Keratinocyte (primary cell): ENCODE results near the gene LANCL1. TPM values are rescaled to one million over a fixed set of nuclear protein-coding genes. Genes with fewer than 3 reads are reported as not detected.

Experiments
- DNase-seq: peaks from one replicate; pipeline ENCODE4 v3.0.0-alpha.2; 2011; ENCODE audit warnings: low read depth, missing footprints, low spot score
- FAIRE-seq: peaks from 2 replicates; lab custom pipeline; 2011; peaks lifted over from hg19 to GRCh38; lab: Jason Lieb, UNC
- H2AFZ ChIP-seq: 2 replicates; pipeline ENCODE4 v1.6.0; 2012; ENCODE audit warnings: low read length, control low read depth, inconsistent platforms; ENCODE audit not compliant: control insufficient read depth
- H3K27ac ChIP-seq: 2 replicates; pipeline ENCODE4 v1.5.1; 2011; ENCODE audit warnings: low read length; ENCODE audit not compliant: control insufficient read depth, insufficient read depth
- H3K27me3 ChIP-seq: 3 replicates; pipeline ENCODE4 v1.6.0; 2011; ENCODE audit warnings: low read length; ENCODE audit not compliant: control insufficient read depth, insufficient read depth; ENCODE audit errors: extremely low read depth
- H3K36me3 ChIP-seq, 2 experiments: 2 replicates in 1 of 2; 3 replicates in 1 of 2; pipeline ENCODE4 v1.5.1; 2011; ENCODE audit warnings: low read length in 2 of 2, mild to moderate bottlenecking in 1 of 2; ENCODE audit not compliant: control insufficient read depth in 2 of 2, insufficient read depth in 2 of 2; ENCODE audit errors: extremely low read depth in 1 of 2
- H3K4me1 ChIP-seq: 3 replicates; pipeline ENCODE4 v1.5.1; 2011; ENCODE audit warnings: low read length; ENCODE audit not compliant: control insufficient read depth, insufficient read depth; ENCODE audit errors: extremely low read depth
- H3K4me2 ChIP-seq: 3 replicates; pipeline ENCODE4 v1.6.0; 2011; ENCODE audit warnings: low read depth, low read length; ENCODE audit not compliant: control insufficient read depth, insufficient read depth; ENCODE audit errors: extremely low read depth
- H3K4me3 ChIP-seq, 3 experiments: fragments of 200-600 bp in 1 of 3; sonication (generic) in 1 of 3; 2 replicates in 2 of 3; 3 replicates in 1 of 3; pipeline ENCODE4 v1.5.1; 2011 to 2016; ENCODE audit warnings: low read length in 3 of 3, mild to moderate bottlenecking in 3 of 3, control low read depth in 2 of 3, inconsistent platforms in 1 of 3, low read depth in 1 of 3, mixed read lengths in 1 of 3, mixed run types in 1 of 3, moderate library complexity in 1 of 3; ENCODE audit not compliant: control insufficient read depth in 2 of 3, insufficient read depth in 2 of 3; ENCODE audit errors: extremely low read depth in 1 of 3
- H3K79me2 ChIP-seq: 2 replicates; pipeline ENCODE4 v1.6.0; 2012; ENCODE audit warnings: low read length; ENCODE audit not compliant: control insufficient read depth, insufficient read depth
- H3K9ac ChIP-seq: 3 replicates; pipeline ENCODE4 v1.6.0; 2011; ENCODE audit warnings: low read length; ENCODE audit not compliant: control insufficient read depth, insufficient read depth; ENCODE audit errors: extremely low read depth
- H3K9me1 ChIP-seq: 3 replicates; pipeline ENCODE4 v1.6.0; 2011; ENCODE audit warnings: low read length; ENCODE audit not compliant: control insufficient read depth, insufficient read depth; ENCODE audit errors: extremely low read depth
- H3K9me3 ChIP-seq: 2 replicates; pipeline ENCODE4 v1.5.1; 2012; ENCODE audit warnings: low read depth, low read length; ENCODE audit not compliant: control insufficient read depth
- H4K20me1 ChIP-seq: 3 replicates; pipeline ENCODE4 v1.6.0; 2011; ENCODE audit warnings: low read length; ENCODE audit not compliant: control insufficient read depth, insufficient read depth; ENCODE audit errors: extremely low read depth
- CTCF ChIP-seq, 3 experiments: IDR thresholded peaks in 1 of 3; conservative IDR thresholded peaks in 1 of 3; optimal IDR thresholded peaks in 1 of 3; 2 replicates in 2 of 3; 3 replicates in 1 of 3; pipeline versions ENCODE3 to v1.5.1; 2011; ENCODE audit warnings: low read length in 3 of 3, mild to moderate bottlenecking in 3 of 3, moderate library complexity in 2 of 3, control low read depth in 1 of 3, inconsistent platforms in 1 of 3; ENCODE audit not compliant: insufficient read depth in 2 of 3; ENCODE audit errors: extremely low read depth in 1 of 3
- EZH2 ChIP-seq: IDR thresholded peaks from one replicate; pipeline ENCODE4 v1.6.1; 2012; ENCODE audit warnings: inconsistent platforms, mild to moderate bottlenecking, low read length, moderate library complexity
- dilution Hi-C: fragments of 300-500 bp; cut with MboI; formaldehyde crosslinking; loops from one replicate; pipeline ENCODE4 v1.7.0; 2020; ENCODE audit warnings: low sequenced_read_pairs; ENCODE audit not compliant: extremely low pct_ligation_motif_present
- polyA plus RNA-seq, 5 experiments: library from polyadenylated mRNA; depleted of rRNA in 3 of 5; stranded (reverse) in 3 of 5; stranded (forward) in 1 of 5; unstranded in 1 of 5; fragments of >200 nt; gene quantifications; 1 replicate in 1 of 5; 2 replicates in 3 of 5; 3 replicates in 1 of 5; pipeline versions ENCODE4 v1.2.1 to v1.2.3, GENCODE V29; 2011 to 2012; ENCODE audit warnings: missing spikeins in 2 of 5, low read depth in 1 of 5, low replicate concordance in 1 of 5

Gene LANCL1
- polyA plus RNA-seq, 1 donor (not counting 4 experiments of a cell fraction or from before 2014, with no cell fraction given), result 86.4 TPM

GRCh38 chr2:210459880-210460279 lies 16.7 kb downstream of the LANCL1 start:
- Histone ChIP-seq H3K9me3 (no peaks in the 10 kb centered on the region), H2AFZ (no peak overlapping the region), H3K27me3 (no peaks in the 10 kb centered on the region), H3K36me3 (peaks cover 9 to 11% of the 10 kb centered on the region in 2 experiments), H4K20me1 (no peaks in the 10 kb centered on the region), H3K4me2 (no peak overlapping the region), H3K4me3 (no peak overlapping the region), H3K9ac (no peak overlapping the region), H3K4me1 (no peaks in the 10 kb centered on the region), H3K79me2 (no peaks in the 10 kb centered on the region), H3K9me1 (no peaks in the 10 kb centered on the region), H3K27ac (no peak overlapping the region)
- dilution Hi-C loops, result no loop called here
- TF ChIP-seq EZH2, result no peak
- no peak for TF ChIP-seq CTCF (optimal IDR thresholded peaks at IDR 0.05 in 1 of 3, IDR thresholded peaks at IDR 0.05 in 1 of 3, conservative IDR thresholded peaks at IDR 0.05 in 1 of 3; ENCODE audit: extremely low read depth in 1 of 3, insufficient read depth in 2 of 3, low read length in 3 of 3)
- FAIRE-seq, result no peak
- no peak for DNase-seq

- Histone ChIP-seq H3K9me1 (no peaks in the 10 kb centered on the region), H3K4me3 (no peak overlapping the region), H3K9me3 (no peaks in the 10 kb centered on the region), H3K4me2 (no peak overlapping the region), H3K4me1 (no peaks in the 10 kb centered on the region), H3K27me3 (no peaks in the 10 kb centered on the region), H3K27ac (no peak overlapping the region), H2AFZ (no peak overlapping the region), H3K9ac (no peak overlapping the region), H3K79me2 (no peaks in the 10 kb centered on the region), H4K20me1 (no peaks in the 10 kb centered on the region), H3K36me3 (peaks cover 11% of the 10 kb centered on the region in 2 experiments)
- no peak for FAIRE-seq
- dilution Hi-C loops, result no loop called here
- DNase-seq, result no peak
- TF ChIP-seq CTCF (optimal IDR thresholded peaks at IDR 0.05 in 1 of 3, IDR thresholded peaks at IDR 0.05 in 1 of 3, conservative IDR thresholded peaks at IDR 0.05 in 1 of 3; ENCODE audit: extremely low read depth in 1 of 3, insufficient read depth in 2 of 3, low read length in 3 of 3) (no peak), EZH2 (no peak)
Measured at GRCh38 chr2:210459407-210459806, 17.2 kb downstream of the LANCL1 start.
